WTC11 (cell line): ENCODE results near the gene IL31. TPM values are rescaled to one million over a fixed set of nuclear protein-coding genes. Genes with fewer than 3 reads are reported as not detected.

ENCODE experiments used
- ATAC-seq: fragments of 200-7000 bp; cut with Tn5 transposase; 2 replicates; pipeline ENCODE4 v1.10.0; 2021; ENCODE audit warnings: mild to moderate bottlenecking, moderate library complexity
- CTCF ChIA-PET: fragments of 300-600 bp; sonication (Branson Sonifier 250); formaldehyde crosslinking; loops from one replicate; lab custom pipeline; 2021; ENCODE audit warnings: antibody characterized with exemption; lab: Charles Lee
- POLR2A ChIA-PET: fragments of 350-600 bp; sonication (Branson Sonifier 250); formaldehyde crosslinking; loops from one replicate; lab custom pipeline; 2021; ENCODE audit warnings: antibody characterized with exemption; lab: Charles Lee
- DNase-seq: peaks from one replicate; pipeline ENCODE4 v3.0.0; 2021; ENCODE audit warnings: low spot score
- H3K27ac Mint-ChIP-seq: 2 replicates; pipeline ENCODE4 v1.8.0; 2021; ENCODE audit warnings: mixed read lengths
- H3K27me3 Mint-ChIP-seq: 2 replicates; pipeline ENCODE4 v1.8.0; 2021; ENCODE audit warnings: low read depth, mild to moderate bottlenecking, moderate library complexity, mixed read lengths
- H3K36me3 Mint-ChIP-seq: 2 replicates; pipeline ENCODE4 v1.8.0; 2021; ENCODE audit warnings: mixed read lengths
- H3K4me1 Mint-ChIP-seq: 2 replicates; pipeline ENCODE4 v1.8.0; 2022; ENCODE audit warnings: mixed read lengths
- H3K4me3 Mint-ChIP-seq: 2 replicates; pipeline ENCODE4 v1.8.0; 2021; ENCODE audit warnings: mild to moderate bottlenecking, moderate library complexity, mixed read lengths
- H3K9me3 Mint-ChIP-seq: 2 replicates; pipeline ENCODE4 v1.8.0; 2021; ENCODE audit warnings: mixed read lengths
- AFF4 ChIP-seq: sonication (generic); formaldehyde crosslinking; IDR thresholded peaks from 2 replicates; pipeline ENCODE4 v1.8.1; 2023; ENCODE audit warnings: mild to moderate bottlenecking, missing genetic modification reagents, borderline replicate concordance
- ATF1 ChIP-seq: sonication (generic); formaldehyde crosslinking; IDR thresholded peaks from 2 replicates; pipeline ENCODE4 v1.8.1; 2023; ENCODE audit warnings: mild to moderate bottlenecking, moderate library complexity, missing genetic modification reagents
- ATF2 ChIP-seq: sonication (generic); formaldehyde crosslinking; IDR thresholded peaks from 2 replicates; pipeline ENCODE4 v1.8.1; 2022; ENCODE audit warnings: low read depth, missing genetic modification reagents, borderline replicate concordance
- CDX4 ChIP-seq: fragments of 250-450 bp; sonication (Bioruptor Pico); IDR thresholded peaks from 2 replicates; pipeline ENCODE4 v1.9.0; 2021; ENCODE audit warnings: moderate library complexity, mild to moderate bottlenecking, inconsistent platforms, borderline replicate concordance
- CTCF ChIP-seq: fragments of 200-600 bp; IDR thresholded peaks from 2 replicates; pipeline ENCODE4 v1.8.0; 2022; ENCODE audit warnings: antibody characterized with exemption
- E2F1 ChIP-seq: sonication (generic); formaldehyde crosslinking; IDR thresholded peaks from 2 replicates; pipeline ENCODE4 v1.8.0; 2022; ENCODE audit warnings: mild to moderate bottlenecking, missing genetic modification reagents
- ESRRA ChIP-seq: sonication (generic); formaldehyde crosslinking; IDR thresholded peaks from 2 replicates; pipeline ENCODE4 v1.8.1; 2022; ENCODE audit warnings: mild to moderate bottlenecking, missing genetic modification reagents, borderline replicate concordance
- GABPB1 ChIP-seq: sonication (generic); formaldehyde crosslinking; IDR thresholded peaks from 2 replicates; pipeline ENCODE4 v1.8.1; 2023; ENCODE audit warnings: mild to moderate bottlenecking, missing genetic modification reagents
- HMGA2 ChIP-seq: fragments of 250-450 bp; sonication (Bioruptor Pico); IDR thresholded peaks from 2 replicates; pipeline ENCODE4 v1.4.0; 2021; ENCODE audit warnings: mild to moderate bottlenecking, moderate library complexity
- MXD4 ChIP-seq: fragments of 250-450 bp; sonication (Bioruptor Pico); IDR thresholded peaks from 2 replicates; pipeline ENCODE4 v1.8.0; 2021; ENCODE audit warnings: mild to moderate bottlenecking, moderate library complexity, borderline replicate concordance
- OVOL2 ChIP-seq: fragments of 250-450 bp; sonication (Bioruptor Pico); IDR thresholded peaks from 2 replicates; pipeline ENCODE4 v1.9.0; 2021; ENCODE audit warnings: mild to moderate bottlenecking, borderline replicate concordance
- RELA ChIP-seq: sonication (generic); formaldehyde crosslinking; IDR thresholded peaks from 2 replicates; pipeline ENCODE4 v1.8.1; 2022; ENCODE audit warnings: missing genetic modification reagents, mild to moderate bottlenecking, borderline replicate concordance
- SMAD3 ChIP-seq: sonication (generic); formaldehyde crosslinking; IDR thresholded peaks from 2 replicates; pipeline ENCODE4 v1.8.0; 2022; ENCODE audit warnings: missing genetic modification reagents, mild to moderate bottlenecking, borderline replicate concordance
- SOX15 ChIP-seq: fragments of 250-450 bp; sonication (Bioruptor Pico); IDR thresholded peaks from 2 replicates; pipeline ENCODE4 v1.9.0; 2021; ENCODE audit warnings: mild to moderate bottlenecking
- STAT6 ChIP-seq: sonication (generic); formaldehyde crosslinking; conservative IDR thresholded peaks from 2 replicates; pipeline ENCODE4 v1.8.1; 2023; ENCODE audit warnings: mild to moderate bottlenecking, low read depth, missing genetic modification reagents, moderate library complexity
- ZNF138 ChIP-seq: sonication (generic); formaldehyde crosslinking; conservative IDR thresholded peaks from 2 replicates; pipeline ENCODE4 v1.8.1; 2022; ENCODE audit warnings: mild to moderate bottlenecking, moderate library complexity, missing genetic modification reagents
- ZNF219 ChIP-seq: sonication (generic); formaldehyde crosslinking; IDR thresholded peaks from 2 replicates; pipeline ENCODE4 v1.8.0; 2023; ENCODE audit warnings: missing genetic modification reagents, mild to moderate bottlenecking, borderline replicate concordance
- ZNF232 ChIP-seq: sonication (generic); formaldehyde crosslinking; IDR thresholded peaks from 2 replicates; pipeline ENCODE4 v1.8.0; 2022; ENCODE audit warnings: mild to moderate bottlenecking, missing genetic modification reagents
- ZNF263 ChIP-seq: sonication (generic); formaldehyde crosslinking; IDR thresholded peaks from 2 replicates; pipeline ENCODE4 v1.8.1; 2022; ENCODE audit warnings: low read depth, mild to moderate bottlenecking, moderate library complexity, missing genetic modification reagents
- ZNF512 ChIP-seq: sonication (generic); formaldehyde crosslinking; IDR thresholded peaks from 2 replicates; pipeline ENCODE4 v1.8.1; 2022; ENCODE audit warnings: missing genetic modification reagents, borderline replicate concordance
- ZNF671 ChIP-seq: fragments of 250-450 bp; sonication (Bioruptor Pico); IDR thresholded peaks from 2 replicates; pipeline ENCODE4 v1.8.0; 2021; ENCODE audit warnings: mild to moderate bottlenecking
- total RNA-seq: library from RNA; stranded (reverse); gene quantifications from 3 replicates; pipeline ENCODE4 v1.2.3, GENCODE V29; 2021

IL31 gene
- total RNA-seq, 1 experiment from 2014 or later, result not detected

- no peak for TF ChIP-seq STAT6 (CRISPR knock-in tag)
- no peak for TF ChIP-seq ZNF138 (CRISPR knock-in tag)
- no peak for TF ChIP-seq ZNF671 (CRISPR knock-in tag)
- TF ChIP-seq ZNF219 (CRISPR knock-in tag), result no peak
- no peak for TF ChIP-seq ATF1 (CRISPR knock-in tag)
- no peak for TF ChIP-seq GABPB1 (CRISPR knock-in tag)
- no peak for TF ChIP-seq E2F1 (CRISPR knock-in tag)
- TF ChIP-seq ZNF512, result no peak
- TF ChIP-seq RELA (CRISPR knock-in tag), result no peak
- TF ChIP-seq SOX15, result no peak
- TF ChIP-seq, all 79 proteins: peak for 0
Measured at GRCh38 chr12:122207391-122207790, 33.4 kb upstream of the IL31 start (continued).

GRCh38 chr12:122206976-122207375 lies 33.0 kb upstream of the IL31 start:
- ATAC-seq (no peak), DNase-seq (no peak)
- Mint-ChIP-seq H3K9me3 (no peaks in the 10 kb centered on the region), H3K27ac (no peak overlapping the region), H3K4me3 (no peak overlapping the region), H3K36me3 (peaks cover 30% of the 10 kb centered on the region), H3K4me1 (peaks cover 24% of the 10 kb centered on the region), H3K27me3 (peaks cover 37% of the 10 kb centered on the region)
- ChIA-PET CTCF (no interaction called here), POLR2A (interaction anchor here (0.6 kb wide), 1 partner anchor 11 kb away, joined by 3 read pairs; no protein-coding TSS in a partner anchor)
- TF ChIP-seq MXD4 (CRISPR knock-in tag) (no peak), CDX4 (CRISPR knock-in tag) (no peak), AFF4 (CRISPR knock-in tag) (no peak), ZNF263 (CRISPR knock-in tag) (no peak), CTCF (no peak), SMAD3 (CRISPR knock-in tag) (no peak), ZNF232 (no peak), OVOL2 (CRISPR knock-in tag) (no peak), HMGA2 (CRISPR knock-in tag) (no peak), ATF2 (no peak), ESRRA (no peak)
